Mononuclear cell (primary cell): ENCODE measurements around the gene PAPOLB. TPM values are rescaled to one million over a fixed set of nuclear protein-coding genes. Genes with fewer than 3 reads are reported as not detected.

Experiments
- H3K27me3 ChIP-seq: 2 replicates; pipeline ENCODE4 v1.6.0; 2011; ENCODE audit warnings: low read length, control low read depth; ENCODE audit not compliant: insufficient read depth
- H3K4me1 ChIP-seq: 2 replicates; pipeline ENCODE4 v1.5.1; 2011; ENCODE audit warnings: mild to moderate bottlenecking, low read length, control low read depth; ENCODE audit not compliant: insufficient read depth
- H3K4me3 ChIP-seq: 2 replicates; pipeline ENCODE4 v1.5.1; 2011; ENCODE audit warnings: mild to moderate bottlenecking, low read length, moderate library complexity
- H3K9me3 ChIP-seq: 2 replicates; pipeline ENCODE4 v1.5.1; 2011; ENCODE audit warnings: low read depth, mild to moderate bottlenecking, control low read depth, low read length
- total RNA-seq: library from RNA; depleted of rRNA; stranded (reverse); fragments of >200 nt; gene quantifications from one replicate; pipeline ENCODE4 v1.2.3, GENCODE V29; 2012

The PAPOLB gene
- total RNA-seq, 1 donor = not detected

GRCh38 chr7:4828720-4829383 lies 33.0 kb downstream of the PAPOLB start:
- Histone ChIP-seq H3K4me3 (no peak overlapping the region), H3K27me3 (no peaks in the 10 kb centered on the region), H3K9me3 (no peaks in the 10 kb centered on the region), H3K4me1 (no peaks in the 10 kb centered on the region)

DNA sequence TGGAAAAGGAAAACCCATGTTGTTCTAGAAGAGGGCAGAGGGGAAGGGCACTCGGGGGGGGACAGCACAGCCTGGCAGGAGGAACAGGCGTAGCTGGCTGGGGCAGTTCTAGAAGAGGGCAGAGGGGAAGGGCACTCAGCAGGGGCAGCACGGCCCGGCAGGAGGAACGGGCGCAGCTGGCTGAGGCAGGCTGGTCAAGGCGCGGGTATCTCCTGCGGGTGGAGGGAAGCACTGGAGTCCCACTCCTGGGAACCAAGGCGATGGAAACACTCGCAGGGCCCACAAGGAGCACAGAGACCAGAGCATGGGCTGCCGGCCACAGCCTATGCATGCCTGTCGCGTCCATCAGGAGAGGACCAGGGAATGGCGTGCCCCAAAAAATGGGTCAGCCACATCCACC lies 36.7 kb downstream of the PAPOLB start:
- Histone ChIP-seq H3K9me3 (no peaks in the 10 kb centered on the region), H3K4me1 (no peaks in the 10 kb centered on the region)

DNA sequence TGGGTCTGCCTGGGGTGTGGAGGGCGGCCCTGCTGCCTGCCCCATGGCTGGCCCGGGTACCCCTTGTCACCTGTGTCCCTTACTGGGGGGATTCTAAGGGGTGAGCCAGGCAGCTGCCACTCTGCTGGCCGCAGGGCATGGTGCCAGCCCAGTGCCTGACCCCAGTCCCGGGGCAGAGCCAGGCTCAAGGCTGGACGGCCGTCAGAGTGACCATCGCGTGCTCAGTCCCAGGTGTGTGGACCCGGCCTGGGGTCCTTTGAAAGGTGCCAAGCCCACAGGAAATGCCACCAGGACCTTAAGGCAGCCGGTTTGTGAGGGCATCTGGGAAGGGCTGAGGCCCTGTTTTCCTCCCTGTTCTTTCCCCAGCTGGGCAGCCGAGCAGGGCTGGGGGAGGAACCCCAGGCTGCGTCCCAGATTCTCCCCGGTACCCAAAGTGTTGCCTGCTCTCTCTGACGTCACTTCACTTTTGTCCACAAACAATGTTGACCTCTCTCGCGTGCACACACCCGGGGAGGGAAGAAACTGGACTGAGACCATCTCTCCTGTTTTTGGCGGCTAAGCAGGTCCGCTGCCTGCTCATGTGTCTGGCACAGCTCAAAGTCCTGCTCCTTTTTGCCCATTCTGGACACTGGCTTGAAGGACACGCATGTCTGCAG lies 37.6 kb downstream of the PAPOLB start:
- no peaks in the 10 kb centered on the region for H3K4me1 ChIP-seq
- no peak overlapping the region for H3K4me3 ChIP-seq
- H3K9me3 ChIP-seq = no peaks in the 10 kb centered on the region
- H3K27me3 ChIP-seq = no peaks in the 10 kb centered on the region

More for the DNA sequence above, 36.7 kb downstream of the PAPOLB start:
- Histone ChIP-seq H3K4me3 (no peak overlapping the region), H3K27me3 (no peaks in the 10 kb centered on the region)

DNA sequence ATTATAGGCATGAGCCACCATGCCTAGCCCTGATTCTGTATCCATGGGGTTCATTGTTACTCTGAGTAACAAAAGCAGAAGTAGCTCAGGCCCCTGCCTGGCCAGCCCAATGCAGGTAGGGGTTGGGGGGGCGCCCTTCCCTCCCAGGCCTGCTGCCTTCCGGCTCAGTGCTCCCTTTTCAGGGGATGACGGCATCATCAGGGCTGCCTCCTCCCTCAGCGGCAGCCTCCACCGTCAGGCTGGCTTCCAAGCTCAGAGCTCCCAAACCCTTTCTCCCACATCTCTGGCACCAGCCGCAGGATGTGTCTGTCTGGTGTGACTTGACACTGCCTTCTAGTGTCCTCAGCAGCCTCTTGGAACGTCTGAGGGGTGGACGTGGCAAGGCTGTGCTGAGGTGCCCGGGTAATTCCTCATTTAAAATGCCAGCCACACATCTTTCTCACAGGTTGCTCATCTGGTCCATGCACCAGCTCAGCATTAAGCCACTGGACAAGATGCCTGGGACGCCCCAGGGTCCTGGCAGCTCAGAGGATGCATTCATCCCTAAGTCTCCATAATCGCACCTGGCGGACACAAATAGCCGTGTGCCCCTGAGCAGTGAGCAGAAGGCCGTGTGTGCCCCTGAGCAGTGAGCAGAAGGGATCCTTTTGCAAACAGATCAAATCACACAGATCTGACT lies 38.2 kb downstream of the PAPOLB start:
- no peak overlapping the region for H3K4me3 ChIP-seq
- H3K4me1 ChIP-seq = no peaks in the 10 kb centered on the region
- no peaks in the 10 kb centered on the region for H3K27me3 ChIP-seq
- no peaks in the 10 kb centered on the region for H3K9me3 ChIP-seq

GRCh38 chr7:4822677-4823076 lies 39.2 kb downstream of the PAPOLB start:
- H3K27me3 ChIP-seq = no peaks in the 10 kb centered on the region
- H3K4me1 ChIP-seq = no peaks in the 10 kb centered on the region
- H3K4me3 ChIP-seq = no peak overlapping the region
- no peaks in the 10 kb centered on the region for H3K9me3 ChIP-seq

GRCh38 chr7:4820967-4821471 lies 40.8 kb downstream of the PAPOLB start:
- no peaks in the 10 kb centered on the region for H3K4me1 ChIP-seq
- H3K9me3 ChIP-seq = no peaks in the 10 kb centered on the region
- H3K27me3 ChIP-seq = no peaks in the 10 kb centered on the region
- no peak overlapping the region for H3K4me3 ChIP-seq

DNA sequence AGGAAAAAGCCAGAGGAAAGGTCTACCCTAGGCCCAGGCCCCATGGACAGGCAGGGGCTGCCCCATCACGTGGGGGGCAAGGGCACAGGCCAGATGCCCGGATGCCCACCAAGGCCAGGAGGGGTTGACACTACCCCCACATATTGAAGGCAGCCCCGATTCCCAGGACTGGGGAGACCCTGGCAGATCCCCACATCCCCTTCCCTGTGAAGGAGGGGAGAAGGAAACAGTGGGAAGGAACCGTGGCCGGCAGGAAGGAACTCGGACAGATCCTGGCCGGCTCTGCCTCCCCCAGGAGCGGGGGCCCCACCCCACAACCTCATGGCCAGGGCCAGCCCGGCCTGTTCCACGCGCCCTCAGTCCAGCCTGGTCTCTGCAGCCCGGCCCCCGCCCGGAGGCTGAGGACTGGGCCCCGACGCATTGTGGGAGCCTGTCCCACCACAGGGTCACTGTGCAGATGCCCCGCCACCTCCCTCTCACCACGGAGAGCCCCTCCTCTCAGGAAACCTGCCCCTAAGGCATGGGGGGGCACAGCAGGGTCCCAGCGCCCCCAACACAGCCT lies 41.3 kb downstream of the PAPOLB start:
- H3K27me3 ChIP-seq = no peaks in the 10 kb centered on the region
- no peak overlapping the region for H3K4me3 ChIP-seq
- no peaks in the 10 kb centered on the region for H3K4me1 ChIP-seq
- H3K9me3 ChIP-seq = no peaks in the 10 kb centered on the region

DNA sequence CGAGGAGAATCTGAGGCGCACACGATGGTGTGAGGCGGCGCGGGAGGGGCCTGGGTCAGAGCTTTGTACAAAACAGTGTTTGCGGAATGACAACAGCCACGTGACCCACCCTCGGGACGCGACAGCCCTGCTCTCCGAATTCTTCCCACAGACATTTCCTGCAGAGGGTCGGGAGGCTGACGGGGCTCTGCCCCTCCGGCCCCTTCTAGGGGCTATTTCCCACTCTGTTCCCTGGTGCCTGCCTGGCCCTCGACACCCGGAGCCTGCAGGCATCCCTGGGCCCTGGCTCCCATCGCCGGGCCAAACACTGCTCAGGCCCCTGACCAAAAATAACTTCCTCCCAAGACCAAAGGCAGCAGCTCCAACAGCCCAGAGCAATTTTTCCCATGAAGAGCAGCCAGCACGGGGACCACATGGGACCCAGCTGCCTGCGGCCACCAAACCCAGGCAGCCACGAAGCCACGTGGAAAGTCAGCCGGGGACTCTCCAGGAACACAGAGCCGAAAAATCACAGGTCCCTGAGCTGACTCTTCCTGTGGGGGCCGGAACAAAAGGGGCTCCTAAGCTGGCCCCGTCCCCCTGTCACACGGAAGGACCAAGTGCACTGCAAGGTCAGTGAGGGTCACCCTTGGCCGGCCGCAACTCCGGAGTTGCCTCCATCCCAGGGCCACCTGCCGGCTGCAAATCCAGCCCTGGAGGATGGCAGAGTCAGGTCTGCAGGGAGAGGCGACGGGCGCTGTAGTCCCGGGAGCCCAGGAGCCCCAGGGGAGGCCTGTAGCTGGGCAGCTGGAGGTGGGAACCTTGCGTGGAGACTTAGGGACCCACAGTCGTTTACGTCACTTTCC lies 42.0 kb downstream of the PAPOLB start:
- Histone ChIP-seq H3K27me3 (no peaks in the 10 kb centered on the region), H3K4me3 (no peak overlapping the region), H3K4me1 (no peaks in the 10 kb centered on the region), H3K9me3 (no peaks in the 10 kb centered on the region)

- H3K4me1 ChIP-seq = no peaks in the 10 kb centered on the region
- no peak overlapping the region for H3K4me3 ChIP-seq
- H3K27me3 ChIP-seq = no peaks in the 10 kb centered on the region
- no peaks in the 10 kb centered on the region for H3K9me3 ChIP-seq
These were observed 43.6 kb downstream of the PAPOLB start for GRCh38 chr7:4818000-4818794.

GRCh38 chr7:4817178-4817901 lies 44.5 kb downstream of the PAPOLB start:
- H3K4me3 ChIP-seq = no peak overlapping the region
- H3K4me1 ChIP-seq = no peaks in the 10 kb centered on the region
- H3K27me3 ChIP-seq = no peaks in the 10 kb centered on the region
- H3K9me3 ChIP-seq = no peaks in the 10 kb centered on the region

DNA sequence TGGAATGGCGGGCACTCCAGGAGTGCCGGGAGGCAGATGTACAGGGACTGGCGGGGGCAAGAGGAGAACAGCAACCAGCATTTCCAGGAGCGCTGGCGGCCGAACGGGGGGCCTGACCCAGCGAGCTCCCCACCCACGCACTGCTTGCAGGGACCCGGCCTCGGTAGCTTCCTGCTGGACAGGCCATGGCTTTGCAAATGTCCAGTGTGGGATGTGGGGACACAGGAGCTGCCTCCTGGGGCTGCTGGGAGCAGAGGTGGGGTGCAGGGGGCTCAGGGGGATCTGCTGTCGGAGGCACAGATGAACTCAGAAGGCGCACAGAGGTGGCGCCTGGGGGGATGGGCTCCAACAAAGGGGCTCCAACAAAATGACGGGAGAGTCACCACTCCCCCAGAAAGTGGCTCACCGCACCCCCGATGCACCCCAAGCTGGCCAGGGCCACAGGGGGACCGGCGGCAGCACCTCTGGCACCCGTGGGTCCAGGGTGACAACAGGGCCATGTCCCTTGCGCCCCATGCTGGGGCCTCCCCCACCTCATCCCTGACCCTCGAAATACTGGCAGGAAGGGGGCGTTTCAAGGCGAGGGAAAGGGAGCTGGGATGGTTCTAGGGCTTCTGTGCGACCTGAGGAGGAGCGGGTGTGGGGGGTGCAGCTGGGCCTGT lies 45.3 kb downstream of the PAPOLB start:
- H3K9me3 ChIP-seq = no peaks in the 10 kb centered on the region
- H3K4me3 ChIP-seq = no peak overlapping the region
- no peaks in the 10 kb centered on the region for H3K27me3 ChIP-seq
- no peaks in the 10 kb centered on the region for H3K4me1 ChIP-seq

DNA sequence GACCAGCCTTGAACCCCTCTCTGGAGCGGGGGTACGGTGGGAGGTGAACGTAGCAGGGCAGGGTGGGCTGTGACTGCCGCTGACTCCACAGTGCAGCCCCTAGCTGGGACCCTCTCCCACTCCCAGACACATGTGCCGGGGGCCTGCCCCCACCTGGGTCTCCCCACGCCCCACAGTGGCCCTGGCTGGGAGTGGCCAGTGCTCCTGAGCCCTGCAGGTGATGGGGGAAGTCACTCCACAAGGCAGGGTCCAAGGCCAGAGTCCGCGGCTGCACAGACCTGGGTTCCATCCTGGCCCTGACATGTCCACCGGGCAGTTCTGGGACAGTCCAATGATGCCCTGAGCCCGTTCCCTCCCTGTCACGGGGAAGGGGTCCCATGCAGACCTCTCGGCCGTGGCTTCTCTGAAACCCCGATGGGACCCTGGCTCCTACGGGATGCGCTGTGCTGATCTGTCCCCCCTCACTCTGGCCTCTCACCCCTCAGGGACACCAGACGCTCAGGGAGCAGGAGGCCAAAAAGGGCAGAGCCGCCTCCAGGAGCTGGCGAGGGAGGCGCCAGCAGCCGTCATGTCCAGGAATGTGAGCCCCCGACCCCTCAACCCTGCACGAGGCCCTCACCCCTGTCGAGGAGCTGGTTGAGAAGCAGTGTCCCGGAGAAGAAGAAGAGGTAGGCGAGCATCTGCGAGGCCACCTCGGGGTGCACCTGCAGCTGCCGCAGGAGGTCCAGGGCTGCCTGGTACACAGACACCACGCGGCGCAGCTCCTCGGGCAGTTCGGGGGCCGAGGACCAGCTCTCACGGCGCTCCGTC lies 46.0 kb downstream of the PAPOLB start:
- Histone ChIP-seq H3K4me3 (no peak overlapping the region), H3K4me1 (no peaks in the 10 kb centered on the region), H3K9me3 (no peaks in the 10 kb centered on the region), H3K27me3 (no peaks in the 10 kb centered on the region)
